Activated CD4-positive, alpha-beta memory T cell treated with anti-CD3 and anti-CD28 coated beads for 36 hours (primary cell): Measurements from ENCODE around the gene OCRL. TPM values are rescaled to one million over a fixed set of nuclear protein-coding genes. Genes with fewer than 3 reads are reported as not detected.

Experiments
- CTCF ChIA-PET: fragments of 350-600 bp; sonication (Branson Sonifier 250); formaldehyde crosslinking; loops from one replicate; lab custom pipeline; 2021; ENCODE audit warnings: antibody characterized with exemption, inconsistent platforms; lab: Charles Lee
- POLR2A ChIA-PET: fragments of 350-600 bp; sonication (Branson Sonifier 250); formaldehyde crosslinking; loops from one replicate; lab custom pipeline; 2021; ENCODE audit warnings: antibody characterized with exemption; lab: Charles Lee
- DNase-seq: peaks from one replicate; pipeline ENCODE4 v3.0.0-alpha.2; 2020
- H3K27ac Mint-ChIP-seq: one replicate; pipeline ENCODE4 v1.8.0; 2021; ENCODE audit warnings: mixed read lengths
- H3K27me3 Mint-ChIP-seq: one replicate; pipeline ENCODE4 v1.8.0; 2021; ENCODE audit warnings: mixed read lengths
- H3K36me3 Mint-ChIP-seq: one replicate; pipeline ENCODE4 v1.8.0; 2021; ENCODE audit warnings: mixed read lengths
- H3K4me1 Mint-ChIP-seq: one replicate; pipeline ENCODE4 v1.8.0; 2021; ENCODE audit warnings: low read depth, mixed read lengths
- H3K4me3 Mint-ChIP-seq: one replicate; pipeline ENCODE4 v1.8.0; 2021; ENCODE audit warnings: mild to moderate bottlenecking, mixed read lengths
- H3K9me3 Mint-ChIP-seq: one replicate; pipeline ENCODE4 v1.8.0; 2021; ENCODE audit warnings: mixed read lengths
- intact Hi-C: fragments of 100-400 bp; cut with micrococcal nuclease; formaldehyde crosslinking; loops from one replicate; pipeline ENCODE4 v1.15.1; 2023
- total RNA-seq, 2 experiments: library from RNA; stranded (reverse); gene quantifications; one replicate each; pipeline ENCODE4 v1.2.3, GENCODE V29; 2021

OCRL gene
- 1 to 10 TPM; 2.8 to 3.2 TPM for total RNA-seq

- DNase-seq: peak; percentile 67
- POLR2A ChIA-PET: no interaction called here
- Mint-ChIP-seq H3K4me1 (peaks cover 10% of the 10 kb centered on the region), H3K9me3 (no peaks in the 10 kb centered on the region), H3K27ac (no peak within 1 kb of the TSS), H3K27me3 (peaks cover 4% of the 10 kb centered on the region), H3K4me3 (peak within 1 kb of the TSS; percentile 71), H3K36me3 (no peaks in the 10 kb centered on the region)
- CTCF ChIA-PET: interaction anchor here (0.6 kb wide), 1 partner anchor 707 kb away, joined by 3 read pairs; no protein-coding TSS in a partner anchor
- intact Hi-C loops: no loop called here
Measured at GRCh38 chrX:129540068-129540653, at the start of gene OCRL. Gene OCRL, plus strand, starts transcription at chrX:129540259. Its CDS starts 181 bp downstream, at chrX:129540440.

GRCh38 chrX:129490330-129490729, 49.7 kb upstream of the OCRL start:
- no peak overlapping the region for H3K27ac Mint-ChIP-seq
- DNase-seq: no peak
- no peak overlapping the region for H3K4me3 Mint-ChIP-seq
- ChIA-PET CTCF (no interaction called here), POLR2A (no interaction called here)
- H3K27me3 Mint-ChIP-seq: peaks cover 2% of the 10 kb centered on the region
- intact Hi-C loops: no loop called here
- H3K36me3 Mint-ChIP-seq: no peaks in the 10 kb centered on the region
- H3K9me3 Mint-ChIP-seq: no peaks in the 10 kb centered on the region
- H3K4me1 Mint-ChIP-seq: no peaks in the 10 kb centered on the region

GRCh38 chrX:129493643-129494042, 46.4 kb upstream of the OCRL start:
- H3K9me3 Mint-ChIP-seq: no peaks in the 10 kb centered on the region
- POLR2A ChIA-PET: no interaction called here
- no peak for DNase-seq
- H3K4me1 Mint-ChIP-seq: no peaks in the 10 kb centered on the region
- no peak overlapping the region for H3K4me3 Mint-ChIP-seq
- intact Hi-C loops: no loop called here
- no peaks in the 10 kb centered on the region for H3K36me3 Mint-ChIP-seq
- peaks cover 6% of the 10 kb centered on the region for H3K27me3 Mint-ChIP-seq
- CTCF ChIA-PET: no interaction called here
- H3K27ac Mint-ChIP-seq: no peak overlapping the region

- intact Hi-C loops: no loop called here
- no peak for DNase-seq
- H3K4me1 Mint-ChIP-seq: no peaks in the 10 kb centered on the region
- no peak overlapping the region for H3K4me3 Mint-ChIP-seq
- no peak overlapping the region for H3K27ac Mint-ChIP-seq
- no peaks in the 10 kb centered on the region for H3K36me3 Mint-ChIP-seq
- peaks cover 6% of the 10 kb centered on the region for H3K27me3 Mint-ChIP-seq
- ChIA-PET CTCF (no interaction called here), POLR2A (no interaction called here)
- H3K9me3 Mint-ChIP-seq: no peaks in the 10 kb centered on the region
Measured at GRCh38 chrX:129494887-129495286, 45.2 kb upstream of the OCRL start.

- H3K27ac Mint-ChIP-seq: no peak overlapping the region
- CTCF ChIA-PET: no interaction called here
- no peak for DNase-seq
- H3K9me3 Mint-ChIP-seq: no peaks in the 10 kb centered on the region
- H3K27me3 Mint-ChIP-seq: peaks cover 6% of the 10 kb centered on the region
- POLR2A ChIA-PET: no interaction called here
- H3K4me3 Mint-ChIP-seq: no peak overlapping the region
- intact Hi-C loops: no loop called here
- no peaks in the 10 kb centered on the region for H3K36me3 Mint-ChIP-seq
- H3K4me1 Mint-ChIP-seq: no peaks in the 10 kb centered on the region
Measured at GRCh38 chrX:129495900-129496299, 44.2 kb upstream of the OCRL start.

- POLR2A ChIA-PET: no interaction called here
- Mint-ChIP-seq H3K27ac (no peak overlapping the region), H3K4me1 (no peaks in the 10 kb centered on the region), H3K4me3 (no peak overlapping the region), H3K27me3 (peaks cover 6% of the 10 kb centered on the region), H3K36me3 (no peaks in the 10 kb centered on the region), H3K9me3 (no peaks in the 10 kb centered on the region)
- DNase-seq: no peak
- intact Hi-C loops: no loop called here
- CTCF ChIA-PET: no interaction called here
Measured at GRCh38 chrX:129496625-129497024, 43.4 kb upstream of the OCRL start.

GRCh38 chrX:129497146-129497843, 42.8 kb upstream of the OCRL start:
- CTCF ChIA-PET: no interaction called here

GRCh38 chrX:129510331-129510730, 29.7 kb upstream of the OCRL start:
- no peaks in the 10 kb centered on the region for H3K36me3 Mint-ChIP-seq
- H3K4me3 Mint-ChIP-seq: no peak overlapping the region
- no peaks in the 10 kb centered on the region for H3K4me1 Mint-ChIP-seq
- intact Hi-C loops: no loop called here
- DNase-seq: no peak
- H3K27me3 Mint-ChIP-seq: peaks cover 4% of the 10 kb centered on the region
- no peak overlapping the region for H3K27ac Mint-ChIP-seq
- ChIA-PET POLR2A (no interaction called here), CTCF (no interaction called here)
- no peaks in the 10 kb centered on the region for H3K9me3 Mint-ChIP-seq

More at GRCh38 chrX:129497146-129497843, 42.8 kb upstream of the OCRL start:
- intact Hi-C loops: no loop called here
- Mint-ChIP-seq H3K9me3 (no peaks in the 10 kb centered on the region), H3K27ac (no peak overlapping the region), H3K4me3 (no peak overlapping the region), H3K36me3 (no peaks in the 10 kb centered on the region), H3K27me3 (peaks cover 6% of the 10 kb centered on the region), H3K4me1 (no peaks in the 10 kb centered on the region)
- POLR2A ChIA-PET: no interaction called here
- DNase-seq: no peak

- ChIA-PET CTCF (no interaction called here), POLR2A (no interaction called here)
- DNase-seq: no peak
- peaks cover 5% of the 10 kb centered on the region for H3K27me3 Mint-ChIP-seq
- H3K4me1 Mint-ChIP-seq: no peaks in the 10 kb centered on the region
- no peaks in the 10 kb centered on the region for H3K9me3 Mint-ChIP-seq
- intact Hi-C loops: no loop called here
- no peak overlapping the region for H3K27ac Mint-ChIP-seq
- no peaks in the 10 kb centered on the region for H3K36me3 Mint-ChIP-seq
- H3K4me3 Mint-ChIP-seq: no peak overlapping the region
Measured at GRCh38 chrX:129511689-129512088, 28.4 kb upstream of the OCRL start.

GRCh38 chrX:129512409-129512808, 27.6 kb upstream of the OCRL start:
- no peaks in the 10 kb centered on the region for H3K36me3 Mint-ChIP-seq
- no peak overlapping the region for H3K4me3 Mint-ChIP-seq
- DNase-seq: no peak
- no peaks in the 10 kb centered on the region for H3K9me3 Mint-ChIP-seq
- CTCF ChIA-PET: no interaction called here
- H3K27me3 Mint-ChIP-seq: peaks cover 5% of the 10 kb centered on the region
- intact Hi-C loops: no loop called here
- H3K27ac Mint-ChIP-seq: no peak overlapping the region
- no peaks in the 10 kb centered on the region for H3K4me1 Mint-ChIP-seq
- POLR2A ChIA-PET: no interaction called here

GRCh38 chrX:129516402-129516801, 23.7 kb upstream of the OCRL start:
- intact Hi-C loops: no loop called here
- DNase-seq: no peak
- H3K9me3 Mint-ChIP-seq: no peaks in the 10 kb centered on the region
- no peak overlapping the region for H3K4me3 Mint-ChIP-seq
- ChIA-PET CTCF (no interaction called here), POLR2A (no interaction called here)
- H3K4me1 Mint-ChIP-seq: no peaks in the 10 kb centered on the region
- no peaks in the 10 kb centered on the region for H3K36me3 Mint-ChIP-seq
- H3K27me3 Mint-ChIP-seq: peaks cover 5% of the 10 kb centered on the region
- no peak overlapping the region for H3K27ac Mint-ChIP-seq

- ChIA-PET CTCF (no interaction called here), POLR2A (no interaction called here)
- peaks cover 6% of the 10 kb centered on the region for H3K27me3 Mint-ChIP-seq
- no peak for DNase-seq
- H3K4me3 Mint-ChIP-seq: no peak overlapping the region
- no peaks in the 10 kb centered on the region for H3K9me3 Mint-ChIP-seq
- peaks cover 3% of the 10 kb centered on the region for H3K4me1 Mint-ChIP-seq
- intact Hi-C loops: no loop called here
- no peak overlapping the region for H3K27ac Mint-ChIP-seq
- no peaks in the 10 kb centered on the region for H3K36me3 Mint-ChIP-seq
Measured at GRCh38 chrX:129520151-129520550, 19.9 kb upstream of the OCRL start.
